ENCODE measurements around the gene ASTL.

DNA sequence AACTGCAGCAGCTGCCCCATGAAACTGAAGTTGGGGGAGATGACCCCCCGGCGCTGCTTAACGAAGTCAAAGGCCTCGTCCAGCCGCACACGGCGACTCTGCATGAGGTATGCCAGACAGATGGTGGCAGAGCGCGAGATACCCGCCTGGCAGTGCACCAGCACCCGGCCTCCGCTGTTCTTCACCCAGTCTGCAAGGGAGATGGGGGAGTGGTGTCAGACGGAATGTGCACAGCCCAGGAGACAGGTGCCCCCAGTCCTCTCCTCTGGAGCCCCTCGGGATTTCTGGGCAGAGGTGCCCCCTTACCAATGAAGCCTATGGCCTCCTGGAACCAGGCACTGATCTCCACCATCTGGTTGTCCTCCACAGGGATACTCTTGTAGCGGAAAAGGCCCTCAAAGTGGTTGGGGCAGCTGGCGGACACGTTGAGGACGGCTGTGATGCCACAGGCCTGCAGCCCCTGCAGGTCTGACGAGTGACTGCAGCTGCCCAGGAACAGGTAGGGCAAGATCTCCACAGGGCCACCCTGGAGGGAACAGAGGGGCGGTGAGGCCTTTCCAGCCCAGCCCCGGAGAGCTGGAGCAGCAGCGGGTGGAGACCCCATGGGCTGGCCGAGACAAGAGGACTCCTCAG is 5.7 kb upstream of the ASTL start:
- TF ChIP-seq, protein P1, sequence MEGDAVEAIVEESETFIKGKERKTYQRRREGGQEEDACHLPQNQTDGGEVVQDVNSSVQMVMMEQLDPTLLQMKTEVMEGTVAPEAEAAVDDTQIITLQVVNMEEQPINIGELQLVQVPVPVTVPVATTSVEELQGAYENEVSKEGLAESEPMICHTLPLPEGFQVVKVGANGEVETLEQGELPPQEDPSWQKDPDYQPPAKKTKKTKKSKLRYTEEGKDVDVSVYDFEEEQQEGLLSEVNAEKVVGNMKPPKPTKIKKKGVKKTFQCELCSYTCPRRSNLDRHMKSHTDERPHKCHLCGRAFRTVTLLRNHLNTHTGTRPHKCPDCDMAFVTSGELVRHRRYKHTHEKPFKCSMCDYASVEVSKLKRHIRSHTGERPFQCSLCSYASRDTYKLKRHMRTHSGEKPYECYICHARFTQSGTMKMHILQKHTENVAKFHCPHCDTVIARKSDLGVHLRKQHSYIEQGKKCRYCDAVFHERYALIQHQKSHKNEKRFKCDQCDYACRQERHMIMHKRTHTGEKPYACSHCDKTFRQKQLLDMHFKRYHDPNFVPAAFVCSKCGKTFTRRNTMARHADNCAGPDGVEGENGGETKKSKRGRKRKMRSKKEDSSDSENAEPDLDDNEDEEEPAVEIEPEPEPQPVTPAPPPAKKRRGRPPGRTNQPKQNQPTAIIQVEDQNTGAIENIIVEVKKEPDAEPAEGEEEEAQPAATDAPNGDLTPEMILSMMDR (IDR thresholded peaks at IDR 0.05) = peak; percentile 23; the same call in 1 of the 2 replicates
- no peak for TF ChIP-seq ZFX (IDR thresholded peaks at IDR 0.05; ENCODE audit: borderline replicate concordance)
